ENCODE data around the gene TCF25.

The TCF25 gene

GRCh38 chr16:89845417-89845816 is 28.0 kb upstream of the TCF25 start:
- H3K9me3 Mint-ChIP-seq: no peaks in the 10 kb centered on the region
- H3K4me1 Mint-ChIP-seq: peaks cover 19% of the 10 kb centered on the region
- H3K27me3 Mint-ChIP-seq (ENCODE audit: low read depth, poor library complexity): no peaks in the 10 kb centered on the region
- TF ChIP-seq CTCF (IDR thresholded peaks at IDR 0.05): no peak
- H3K4me3 Mint-ChIP-seq: no peak overlapping the region
- no peaks in the 10 kb centered on the region for H3K36me3 Mint-ChIP-seq (ENCODE audit: low read depth)
- no peak for DNase-seq
- H3K27ac Mint-ChIP-seq: no peak overlapping the region

- no peak for DNase-seq
Measured at GRCh38 chr16:89847051-89847939, 26.1 kb upstream of the TCF25 start.

GRCh38 chr16:89847940-89848297 is 25.5 kb upstream of the TCF25 start:
- Mint-ChIP-seq H3K36me3 (ENCODE audit: low read depth) (peaks cover 5% of the 10 kb centered on the region), H3K4me3 (no peak overlapping the region), H3K27me3 (ENCODE audit: low read depth, poor library complexity) (no peaks in the 10 kb centered on the region), H3K9me3 (no peaks in the 10 kb centered on the region), H3K4me1 (peaks cover 32% of the 10 kb centered on the region), H3K27ac (no peak overlapping the region)
- no peak for TF ChIP-seq CTCF (IDR thresholded peaks at IDR 0.05)
- no peak for DNase-seq

More at GRCh38 chr16:89847051-89847939, 26.1 kb upstream of the TCF25 start:
- no peaks in the 10 kb centered on the region for H3K27me3 Mint-ChIP-seq (ENCODE audit: low read depth, poor library complexity)
- H3K36me3 Mint-ChIP-seq (ENCODE audit: low read depth): peaks cover 5% of the 10 kb centered on the region
- H3K27ac Mint-ChIP-seq: no peak overlapping the region
- peaks cover 32% of the 10 kb centered on the region for H3K4me1 Mint-ChIP-seq
- TF ChIP-seq CTCF (IDR thresholded peaks at IDR 0.05): no peak
- H3K4me3 Mint-ChIP-seq: no peak overlapping the region
- H3K9me3 Mint-ChIP-seq: no peaks in the 10 kb centered on the region

- no peak for TF ChIP-seq CTCF (IDR thresholded peaks at IDR 0.05)
- peaks cover 32% of the 10 kb centered on the region for H3K4me1 Mint-ChIP-seq
- DNase-seq: no peak
- H3K27me3 Mint-ChIP-seq (ENCODE audit: low read depth, poor library complexity): no peaks in the 10 kb centered on the region
- H3K9me3 Mint-ChIP-seq: no peaks in the 10 kb centered on the region
- H3K4me3 Mint-ChIP-seq: no peak overlapping the region
- peaks cover 5% of the 10 kb centered on the region for H3K36me3 Mint-ChIP-seq (ENCODE audit: low read depth)
- H3K27ac Mint-ChIP-seq: no peak overlapping the region
Measured at GRCh38 chr16:89848974-89849373, 24.4 kb upstream of the TCF25 start.

- H3K4me3 Mint-ChIP-seq: no peak overlapping the region
- TF ChIP-seq CTCF (IDR thresholded peaks at IDR 0.05): no peak
- no peaks in the 10 kb centered on the region for H3K9me3 Mint-ChIP-seq
- no peaks in the 10 kb centered on the region for H3K27me3 Mint-ChIP-seq (ENCODE audit: low read depth, poor library complexity)
- peak overlapping the region; percentile 57 for H3K27ac Mint-ChIP-seq
- peaks cover 5% of the 10 kb centered on the region for H3K36me3 Mint-ChIP-seq (ENCODE audit: low read depth)
- peaks cover 23% of the 10 kb centered on the region for H3K4me1 Mint-ChIP-seq
- DNase-seq: no peak
Measured at GRCh38 chr16:89853306-89853993, 19.9 kb upstream of the TCF25 start.

Data from nephron progenitor cell (in vitro differentiated cells).